Effector memory CD8-positive, alpha-beta T cell (primary cell): ENCODE measurements around the gene RASSF10.

Experiments
- ATAC-seq: fragments of 150-1000 bp; cut with Tn5 transposase; replicated peaks from 2 replicates; pipeline ENCODE4 v1.10.0; 2021; ENCODE audit warnings: mild to moderate bottlenecking, moderate library complexity
- DNase-seq, 3 experiments: peaks; one replicate each; pipeline ENCODE4 v3.0.0; 2021
- H3K27ac Mint-ChIP-seq, 2 donors: one replicate each; pipeline ENCODE4 v1.8.0; 2022; ENCODE audit warnings: mild to moderate bottlenecking in 2 of 2, mixed read lengths in 2 of 2, moderate library complexity in 2 of 2
- H3K27me3 Mint-ChIP-seq, 2 donors: one replicate each; pipeline ENCODE4 v1.8.0; 2022; ENCODE audit warnings: mixed read lengths in 2 of 2
- H3K36me3 Mint-ChIP-seq: one replicate; pipeline ENCODE4 v1.8.0; 2022; ENCODE audit warnings: mild to moderate bottlenecking, moderate library complexity, mixed read lengths; ENCODE audit not compliant: insufficient read depth
- H3K4me1 Mint-ChIP-seq, 2 donors: one replicate each; pipeline ENCODE4 v1.8.0; 2022; ENCODE audit warnings: low read depth in 2 of 2, mixed read lengths in 2 of 2
- H3K4me3 Mint-ChIP-seq, 2 donors: one replicate each; pipeline ENCODE4 v1.8.0; 2022; ENCODE audit warnings: mild to moderate bottlenecking in 2 of 2, mixed read lengths in 2 of 2, moderate library complexity in 2 of 2
- H3K9me3 Mint-ChIP-seq, 2 donors: one replicate each; pipeline ENCODE4 v1.8.0; 2022; ENCODE audit warnings: mixed read lengths in 2 of 2

RASSF10 gene

GRCh38 chr11:13019313-13019712 lies 10.2 kb downstream of the RASSF10 start:
- Mint-ChIP-seq H3K27ac (no peak overlapping the region), H3K9me3 (no peaks in the 10 kb centered on the region), H3K4me1 (no peaks in the 10 kb centered on the region), H3K4me3 (no peak overlapping the region), H3K27me3 (peaks cover 45 to 48% of the 10 kb centered on the region in 2 donors), H3K36me3 (no peaks in the 10 kb centered on the region)
- DNase-seq (no peak), ATAC-seq (no peak)

- no peak for DNase-seq
- Mint-ChIP-seq H3K27ac (no peak overlapping the region), H3K36me3 (no peaks in the 10 kb centered on the region), H3K4me3 (no peak overlapping the region), H3K4me1 (no peaks in the 10 kb centered on the region), H3K9me3 (no peaks in the 10 kb centered on the region), H3K27me3 (peaks cover 23 to 31% of the 10 kb centered on the region in 2 donors)
- ATAC-seq: no peak
Observed at GRCh38 chr11:13023423-13023822, 14.3 kb downstream of the RASSF10 start.

GRCh38 chr11:13026722-13027121 lies 17.6 kb downstream of the RASSF10 start:
- H3K36me3 Mint-ChIP-seq: no peaks in the 10 kb centered on the region
- no peak overlapping the region for H3K4me3 Mint-ChIP-seq
- ATAC-seq (no peak), DNase-seq (no peak)
- no peak overlapping the region for H3K27ac Mint-ChIP-seq
- peaks cover 21 to 26% of the 10 kb centered on the region in 2 donors for H3K27me3 Mint-ChIP-seq
- no peaks in the 10 kb centered on the region for H3K4me1 Mint-ChIP-seq
- H3K9me3 Mint-ChIP-seq: no peaks in the 10 kb centered on the region

- no peak for ATAC-seq
- H3K9me3 Mint-ChIP-seq: no peaks in the 10 kb centered on the region
- no peaks in the 10 kb centered on the region for H3K36me3 Mint-ChIP-seq
- no peaks in the 10 kb centered on the region for H3K4me1 Mint-ChIP-seq
- no peak overlapping the region for H3K4me3 Mint-ChIP-seq
- peaks cover 5 to 11% of the 10 kb centered on the region in 2 donors for H3K27me3 Mint-ChIP-seq
- no peak for DNase-seq
- H3K27ac Mint-ChIP-seq: no peak overlapping the region
Observed at GRCh38 chr11:13028322-13028721, 19.2 kb downstream of the RASSF10 start.

GRCh38 chr11:13029872-13030271 lies 20.8 kb downstream of the RASSF10 start:
- H3K9me3 Mint-ChIP-seq: no peaks in the 10 kb centered on the region
- no peak overlapping the region for H3K4me3 Mint-ChIP-seq
- DNase-seq (no peak), ATAC-seq (no peak)
- H3K27ac Mint-ChIP-seq: no peak overlapping the region
- peaks cover 9 to 12% of the 10 kb centered on the region in 2 donors for H3K27me3 Mint-ChIP-seq
- H3K36me3 Mint-ChIP-seq: no peaks in the 10 kb centered on the region
- no peaks in the 10 kb centered on the region for H3K4me1 Mint-ChIP-seq

- no peaks in the 10 kb centered on the region for H3K36me3 Mint-ChIP-seq
- ATAC-seq (no peak), DNase-seq (no peak)
- H3K4me3 Mint-ChIP-seq: no peak overlapping the region
- no peaks in the 10 kb centered on the region for H3K9me3 Mint-ChIP-seq
- H3K27ac Mint-ChIP-seq: no peak overlapping the region
- H3K4me1 Mint-ChIP-seq: no peaks in the 10 kb centered on the region
- peaks cover 19 to 22% of the 10 kb centered on the region in 2 donors for H3K27me3 Mint-ChIP-seq
Observed at GRCh38 chr11:13030857-13031256, 21.7 kb downstream of the RASSF10 start.

GRCh38 chr11:13031349-13031748 lies 22.2 kb downstream of the RASSF10 start:
- H3K4me1 Mint-ChIP-seq: no peaks in the 10 kb centered on the region
- DNase-seq: no peak
- no peaks in the 10 kb centered on the region for H3K9me3 Mint-ChIP-seq
- no peaks in the 10 kb centered on the region for H3K36me3 Mint-ChIP-seq
- no peak overlapping the region for H3K27ac Mint-ChIP-seq
- no peak for ATAC-seq
- H3K27me3 Mint-ChIP-seq: peaks cover 19 to 27% of the 10 kb centered on the region in 2 donors
- no peak overlapping the region for H3K4me3 Mint-ChIP-seq

GRCh38 chr11:13033760-13034533 lies 24.8 kb downstream of the RASSF10 start:
- no peaks in the 10 kb centered on the region for H3K36me3 Mint-ChIP-seq
- no peaks in the 10 kb centered on the region for H3K9me3 Mint-ChIP-seq
- no peaks in the 10 kb centered on the region for H3K4me1 Mint-ChIP-seq
- no peak overlapping the region for H3K27ac Mint-ChIP-seq
- DNase-seq (no peak), ATAC-seq (no peak)
- peaks cover 30 to 46% of the 10 kb centered on the region in 2 donors for H3K27me3 Mint-ChIP-seq
- H3K4me3 Mint-ChIP-seq: no peak overlapping the region

GRCh38 chr11:13035711-13036110 lies 26.6 kb downstream of the RASSF10 start:
- ATAC-seq (no peak), DNase-seq (no peak)
- no peaks in the 10 kb centered on the region for H3K4me1 Mint-ChIP-seq
- no peaks in the 10 kb centered on the region for H3K36me3 Mint-ChIP-seq
- H3K27ac Mint-ChIP-seq: no peak overlapping the region
- H3K27me3 Mint-ChIP-seq: peaks cover 40 to 57% of the 10 kb centered on the region in 2 donors
- H3K4me3 Mint-ChIP-seq: no peak overlapping the region
- no peaks in the 10 kb centered on the region for H3K9me3 Mint-ChIP-seq

- no peak for DNase-seq
- H3K4me1 Mint-ChIP-seq: no peaks in the 10 kb centered on the region
- peaks cover 44 to 57% of the 10 kb centered on the region in 2 donors for H3K27me3 Mint-ChIP-seq
- no peaks in the 10 kb centered on the region for H3K36me3 Mint-ChIP-seq
- no peak overlapping the region for H3K4me3 Mint-ChIP-seq
- no peak overlapping the region for H3K27ac Mint-ChIP-seq
- ATAC-seq: no peak
- no peaks in the 10 kb centered on the region for H3K9me3 Mint-ChIP-seq
Observed at GRCh38 chr11:13036235-13036634, 27.1 kb downstream of the RASSF10 start.

GRCh38 chr11:13038366-13038765 lies 29.2 kb downstream of the RASSF10 start:
- Mint-ChIP-seq H3K4me1 (no peaks in the 10 kb centered on the region), H3K9me3 (no peaks in the 10 kb centered on the region), H3K27me3 (peaks cover 53 to 66% of the 10 kb centered on the region in 2 donors), H3K27ac (no peak overlapping the region), H3K36me3 (no peaks in the 10 kb centered on the region), H3K4me3 (no peak overlapping the region)
- no peak for DNase-seq
- no peak for ATAC-seq

GRCh38 chr11:13039126-13039525 lies 30.0 kb downstream of the RASSF10 start:
- no peak for ATAC-seq
- no peaks in the 10 kb centered on the region for H3K4me1 Mint-ChIP-seq
- no peak overlapping the region for H3K27ac Mint-ChIP-seq
- H3K9me3 Mint-ChIP-seq: no peaks in the 10 kb centered on the region
- H3K4me3 Mint-ChIP-seq: no peak overlapping the region
- no peak for DNase-seq
- peaks cover 49 to 62% of the 10 kb centered on the region in 2 donors for H3K27me3 Mint-ChIP-seq
- H3K36me3 Mint-ChIP-seq: no peaks in the 10 kb centered on the region

GRCh38 chr11:13040969-13041561 lies 31.9 kb downstream of the RASSF10 start:
- no peak overlapping the region for H3K4me3 Mint-ChIP-seq
- H3K36me3 Mint-ChIP-seq: no peaks in the 10 kb centered on the region
- no peaks in the 10 kb centered on the region for H3K4me1 Mint-ChIP-seq
- no peak for ATAC-seq
- H3K9me3 Mint-ChIP-seq: no peaks in the 10 kb centered on the region
- H3K27me3 Mint-ChIP-seq: peaks cover 34 to 43% of the 10 kb centered on the region in 2 donors
- DNase-seq: no peak
- no peak overlapping the region for H3K27ac Mint-ChIP-seq

- ATAC-seq (no peak), DNase-seq (no peak)
- Mint-ChIP-seq H3K27ac (no peak overlapping the region), H3K4me1 (no peaks in the 10 kb centered on the region), H3K4me3 (no peak overlapping the region), H3K9me3 (no peaks in the 10 kb centered on the region), H3K36me3 (no peaks in the 10 kb centered on the region), H3K27me3 (peaks cover 32 to 33% of the 10 kb centered on the region in 2 donors)
Observed at GRCh38 chr11:13042873-13043342, 33.8 kb downstream of the RASSF10 start.
